SKM-1 (cell line): Measurements from ENCODE around the gene TASP1.
"Not testable (repeated sequence)": the region's sequence is repeated elsewhere in the genome, so short reads cannot be mapped to it uniquely, and the experiment has no call there.

Experiments used
- DNase-seq: peaks from one replicate; lab custom pipeline; 2025; ENCODE audit not compliant: unreplicated experiment; lab: John Stamatoyannopoulos, UW

TASP1 gene

DNA sequence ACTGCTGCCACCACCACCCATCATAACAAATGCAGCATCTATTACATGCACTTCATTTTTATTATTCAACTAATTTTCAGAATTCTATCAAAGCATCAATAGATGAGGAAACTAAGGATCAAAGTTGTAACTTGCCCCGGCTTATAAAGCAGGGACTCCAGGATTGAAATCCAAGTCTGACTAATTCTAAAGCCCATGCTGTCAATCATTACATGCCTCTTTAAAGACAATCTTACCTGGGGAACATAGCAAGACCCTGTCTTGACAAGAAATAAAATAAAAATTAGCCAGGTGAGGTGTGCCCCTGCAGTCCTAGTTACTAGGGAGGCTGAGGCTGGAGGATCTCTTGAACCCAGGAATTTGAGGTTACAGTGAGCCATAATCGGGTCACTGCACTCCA lies 235.3 kb downstream of the TASP1 start:
- DNase-seq, result no peak

- no peak for DNase-seq
Observed at GRCh38 chr20:13402986-13403385, 235.7 kb downstream of the TASP1 start.

DNA sequence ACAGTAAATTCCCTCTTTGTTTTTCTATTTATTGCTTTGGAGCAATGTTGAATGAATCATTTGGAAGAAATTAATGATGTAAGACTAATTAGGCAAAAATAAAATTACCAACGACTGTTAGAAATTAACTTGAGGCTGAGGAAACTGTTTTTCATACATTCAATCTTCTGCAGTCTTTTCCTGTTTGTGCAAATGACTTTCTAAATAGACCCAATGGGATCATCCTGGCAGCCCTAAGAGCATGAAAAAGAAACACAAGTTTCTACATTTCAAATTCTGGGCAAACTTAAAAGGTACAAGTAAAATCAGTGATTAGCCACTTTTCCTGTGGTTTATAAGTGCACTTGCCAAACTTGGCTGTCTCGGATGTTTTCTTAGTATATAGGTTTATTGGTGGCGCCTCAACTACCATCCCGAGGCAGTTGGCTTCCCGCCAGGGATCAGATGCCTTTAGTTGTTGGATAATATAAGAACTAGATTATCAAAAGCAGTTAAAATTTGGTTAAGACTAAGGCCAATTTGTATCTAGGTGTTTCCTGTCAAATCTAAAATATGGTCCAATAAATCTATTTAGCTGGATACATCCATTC lies 236.5 kb downstream of the TASP1 start:
- DNase-seq, result no peak

- no peak for DNase-seq
Observed at GRCh38 chr20:13401596-13401995, 237.1 kb downstream of the TASP1 start.

DNA sequence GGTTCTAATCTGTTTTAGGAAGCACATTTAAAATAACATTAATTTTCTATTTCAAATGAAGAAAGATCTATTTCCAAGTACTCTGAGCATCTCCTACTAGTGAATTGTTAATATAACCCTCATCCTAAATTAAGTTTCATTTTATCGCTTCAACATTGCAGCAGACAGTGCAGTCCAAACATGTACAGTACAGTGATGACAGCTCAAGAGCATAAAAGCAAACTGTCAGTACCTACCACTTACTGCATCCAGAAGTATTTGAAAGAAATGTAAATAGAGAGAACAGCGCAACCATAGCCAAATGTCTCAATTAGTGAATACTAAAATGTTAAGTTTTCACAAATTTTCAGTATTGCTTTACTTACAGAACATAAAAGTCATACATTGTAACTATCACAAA lies 238.3 kb downstream of the TASP1 start:
- DNase-seq, result no peak

DNA sequence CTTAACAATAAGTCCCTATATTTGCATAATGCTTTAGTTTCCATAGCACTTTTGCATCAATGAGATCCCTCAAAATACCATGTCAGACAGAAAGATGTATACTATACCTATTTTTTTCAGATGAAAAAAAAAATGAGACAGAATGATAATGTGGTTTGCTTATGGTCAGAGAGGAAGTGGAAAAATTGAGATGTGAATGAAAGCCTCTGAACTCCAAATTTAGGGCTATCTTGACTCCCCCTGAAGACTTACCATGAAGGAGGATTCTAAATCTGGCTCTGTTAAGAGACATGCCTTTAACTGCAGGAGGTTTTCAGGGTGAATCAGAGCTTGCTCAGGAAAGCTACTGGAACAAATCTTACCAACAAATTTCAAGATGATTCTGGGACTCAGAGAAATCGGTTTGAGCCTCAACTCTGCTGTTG lies 241.4 kb downstream of the TASP1 start:
- no peak for DNase-seq

- no peak for DNase-seq
Observed at GRCh38 chr20:13396826-13397225, 241.9 kb downstream of the TASP1 start.

GRCh38 chr20:13396022-13396421 lies 242.7 kb downstream of the TASP1 start:
- DNase-seq, result no peak

DNA sequence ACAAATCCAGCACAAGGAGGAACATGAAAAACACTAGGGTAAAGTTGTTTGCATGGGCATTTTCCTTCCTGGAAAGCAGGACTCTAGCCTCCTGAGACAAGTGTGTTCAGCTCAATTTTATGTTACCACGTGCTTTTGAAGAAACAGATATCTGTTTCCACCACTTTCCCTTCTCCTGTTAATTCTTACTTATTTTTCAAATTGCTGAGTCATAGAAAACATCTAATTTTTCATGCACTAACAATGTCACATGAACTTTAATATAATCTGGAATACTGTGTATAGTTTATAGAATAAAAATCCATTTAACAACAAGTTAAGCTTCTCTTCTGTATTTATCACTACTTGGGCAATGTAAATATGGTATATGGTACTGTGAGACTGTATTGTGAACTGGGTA lies 243.5 kb downstream of the TASP1 start:
- DNase-seq, result no peak

DNA sequence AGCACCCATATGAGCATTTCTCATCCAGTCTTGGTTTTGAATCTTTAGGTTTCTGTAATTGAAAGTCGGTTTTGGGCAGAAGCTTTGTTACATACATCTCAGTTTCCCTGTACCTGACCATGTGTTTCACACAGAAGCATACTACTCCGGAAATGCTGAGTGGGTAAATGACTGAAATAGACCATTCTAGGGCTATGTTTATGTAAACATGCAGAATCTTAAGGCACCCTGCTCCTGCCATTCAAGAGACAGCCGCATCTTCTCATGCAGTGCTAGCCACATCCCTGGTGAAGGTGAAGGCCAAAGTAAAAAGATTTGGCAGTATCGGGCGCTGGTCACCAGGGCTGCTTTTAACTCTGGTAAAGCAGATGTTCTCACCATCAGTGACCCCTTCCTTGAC lies 246.3 kb downstream of the TASP1 start:
- DNase-seq, result no peak

- no peak for DNase-seq
Observed at GRCh38 chr20:13389115-13389514, 249.6 kb downstream of the TASP1 start.

DNA sequence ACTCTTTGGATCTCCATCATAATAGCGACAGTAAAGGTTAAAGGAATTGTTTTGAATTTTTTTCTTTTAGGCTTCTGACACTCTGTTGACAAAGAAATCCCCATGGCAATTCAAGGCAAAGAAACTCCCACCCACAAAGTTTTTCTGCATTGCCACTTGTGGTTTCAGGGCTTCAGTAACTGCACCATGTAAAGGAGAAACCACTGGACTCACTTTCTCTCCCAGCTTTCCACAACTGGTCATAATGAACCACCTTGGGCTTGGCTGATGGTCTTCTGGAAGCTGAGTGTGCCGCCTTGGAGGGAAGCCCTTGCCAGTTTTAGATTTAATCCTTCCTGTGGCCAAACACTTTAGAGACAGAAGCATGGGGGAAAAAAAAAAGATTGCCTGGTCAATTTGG lies 254.6 kb downstream of the TASP1 start:
- DNase-seq, result no peak

GRCh38 chr20:13382786-13383185 lies 255.9 kb downstream of the TASP1 start:
- DNase-seq, result no peak

DNA sequence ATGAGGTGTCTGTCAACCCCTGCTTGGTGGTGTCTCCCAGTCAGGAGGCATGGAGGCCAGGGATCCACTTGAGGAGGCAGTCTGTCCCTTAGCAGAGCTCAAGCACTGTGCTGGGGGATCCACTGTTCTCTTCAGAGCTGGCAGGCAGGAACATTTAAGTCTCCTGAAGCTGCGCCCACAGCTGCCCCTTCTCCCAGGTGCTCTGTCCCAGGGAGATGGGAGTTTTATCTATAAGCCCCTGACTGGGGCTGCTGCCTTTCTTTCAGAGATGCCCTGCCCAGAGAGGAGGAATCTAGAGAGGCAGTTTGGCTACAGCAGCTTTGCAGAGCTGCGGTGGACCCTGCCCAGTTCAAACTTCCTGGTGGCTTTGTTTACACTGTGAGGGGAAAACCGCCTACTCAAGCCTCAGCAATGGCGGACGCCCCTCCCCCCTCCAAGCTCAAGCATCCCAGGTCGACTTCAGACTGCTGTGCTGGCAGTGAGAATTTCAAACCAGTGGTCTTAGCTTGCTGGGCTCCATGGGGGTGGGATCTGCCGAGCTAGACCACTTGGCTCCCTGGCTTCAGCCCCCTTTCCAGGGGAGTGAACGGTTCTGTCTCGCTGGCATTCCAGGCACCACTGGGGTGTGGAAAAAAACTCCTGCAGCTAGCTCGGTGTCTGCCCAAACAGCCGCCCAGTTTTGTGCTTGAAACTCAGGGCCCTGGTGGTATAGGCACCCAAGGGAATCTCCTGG lies 258.1 kb downstream of the TASP1 start:
- not testable (repeated sequence) for DNase-seq

DNA sequence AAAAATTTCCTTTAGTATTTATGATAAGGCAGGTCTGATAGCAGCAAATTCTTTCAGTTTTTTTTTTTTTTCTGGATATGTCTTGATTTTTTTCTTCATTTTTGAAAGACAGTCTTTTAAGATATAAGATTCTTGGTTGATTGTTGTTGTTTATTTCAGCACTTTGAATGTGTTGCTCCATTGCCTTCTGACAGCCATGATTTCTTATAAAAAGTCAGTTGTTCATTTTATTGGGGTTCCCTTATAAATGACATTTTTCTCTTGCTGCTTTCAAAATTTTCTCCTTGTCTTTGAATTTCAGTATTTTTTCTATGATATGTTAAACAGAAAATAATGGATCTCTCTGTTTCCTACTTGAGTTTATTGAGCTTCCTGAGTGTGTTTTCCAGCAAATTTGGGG lies 265.3 kb downstream of the TASP1 start:
- no peak for DNase-seq

GRCh38 chr20:13364278-13365170 lies 274.2 kb downstream of the TASP1 start:
- DNase-seq, result no peak

DNA sequence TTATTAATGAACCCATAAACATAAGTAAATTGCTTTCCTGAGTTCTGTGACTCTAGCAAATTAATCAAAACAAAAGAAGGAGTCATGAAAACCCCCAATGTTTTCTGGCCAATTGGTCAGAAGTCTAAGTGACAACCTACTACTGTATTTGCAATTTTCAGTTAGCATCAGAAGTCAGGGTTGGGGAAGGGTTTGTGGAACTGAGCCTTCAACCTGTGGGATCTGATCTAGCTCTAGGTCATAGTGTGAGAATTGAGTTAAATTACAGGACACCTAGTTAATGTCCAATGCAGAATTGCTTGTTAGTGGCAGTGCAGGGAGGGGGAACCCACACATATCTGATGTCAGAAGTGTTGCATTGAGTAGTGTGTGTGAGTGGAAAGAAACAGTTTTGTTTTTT lies 275.3 kb downstream of the TASP1 start:
- DNase-seq, result no peak

- DNase-seq, result not testable (repeated sequence)
Observed at GRCh38 chr20:13362165-13362564, 276.6 kb downstream of the TASP1 start.

GRCh38 chr20:13358936-13359335 lies 279.8 kb downstream of the TASP1 start:
- not testable (repeated sequence) for DNase-seq

DNA sequence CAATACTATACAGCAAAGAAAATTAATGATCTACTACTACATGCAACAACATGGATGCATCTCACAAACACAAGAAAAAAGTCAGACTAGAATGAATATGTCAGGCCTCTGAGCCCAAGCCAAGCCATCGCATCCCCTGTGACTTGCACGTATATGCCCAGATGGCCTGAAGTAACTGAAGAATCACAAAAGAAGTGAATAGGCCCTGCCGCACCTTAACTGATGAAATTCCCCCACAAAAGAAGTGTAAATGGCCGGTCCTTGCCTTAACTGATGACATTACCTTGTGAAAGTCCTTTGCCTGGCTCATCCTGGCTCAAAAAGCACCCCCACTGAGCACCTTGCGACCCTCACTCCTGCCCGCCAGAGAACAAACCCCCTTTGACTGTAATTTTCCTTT lies 280.9 kb downstream of the TASP1 start:
- not testable (repeated sequence) for DNase-seq

GRCh38 chr20:13356591-13356990 lies 282.1 kb downstream of the TASP1 start:
- DNase-seq, result no peak

DNA sequence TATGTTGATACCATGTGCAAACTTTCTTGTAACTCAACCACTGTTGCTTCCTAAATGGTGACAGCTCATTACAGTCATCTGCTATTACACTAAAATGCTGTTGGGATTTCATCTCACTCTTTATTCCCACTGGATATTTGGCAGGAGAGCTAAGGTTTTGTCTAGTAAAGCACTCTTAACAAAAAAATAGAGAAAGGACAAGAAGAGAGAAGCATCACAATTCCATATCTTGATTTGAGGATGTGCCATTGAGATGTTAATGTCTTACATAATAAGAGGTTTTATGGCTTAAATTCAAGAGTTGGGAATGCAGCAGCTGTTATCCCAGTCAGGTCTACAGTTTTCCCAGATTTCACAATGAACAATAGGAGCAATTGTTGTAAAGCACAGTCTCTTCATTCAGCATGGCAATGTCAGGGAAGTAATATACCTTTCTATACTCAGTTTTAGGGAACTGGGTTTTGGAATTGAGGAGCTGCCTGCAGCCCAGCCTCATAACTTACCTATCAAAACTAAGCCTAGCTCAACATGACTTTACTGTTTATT lies 282.7 kb downstream of the TASP1 start:
- DNase-seq, result no peak
